GM21576 (cell line): ENCODE results near the gene GJA8.
"Not testable (repeated sequence)": the region's sequence is repeated elsewhere in the genome, so short reads cannot be mapped to it uniquely, and the experiment has no call there.

Experiments used
- ATAC-seq: cut with Tn5 transposase; IDR thresholded peaks from one replicate; pipeline ENCODE4 v1.9.1; 2021; ENCODE audit warnings: mild to moderate bottlenecking, moderate library complexity; ENCODE audit not compliant: unreplicated experiment

Gene GJA8

DNA sequence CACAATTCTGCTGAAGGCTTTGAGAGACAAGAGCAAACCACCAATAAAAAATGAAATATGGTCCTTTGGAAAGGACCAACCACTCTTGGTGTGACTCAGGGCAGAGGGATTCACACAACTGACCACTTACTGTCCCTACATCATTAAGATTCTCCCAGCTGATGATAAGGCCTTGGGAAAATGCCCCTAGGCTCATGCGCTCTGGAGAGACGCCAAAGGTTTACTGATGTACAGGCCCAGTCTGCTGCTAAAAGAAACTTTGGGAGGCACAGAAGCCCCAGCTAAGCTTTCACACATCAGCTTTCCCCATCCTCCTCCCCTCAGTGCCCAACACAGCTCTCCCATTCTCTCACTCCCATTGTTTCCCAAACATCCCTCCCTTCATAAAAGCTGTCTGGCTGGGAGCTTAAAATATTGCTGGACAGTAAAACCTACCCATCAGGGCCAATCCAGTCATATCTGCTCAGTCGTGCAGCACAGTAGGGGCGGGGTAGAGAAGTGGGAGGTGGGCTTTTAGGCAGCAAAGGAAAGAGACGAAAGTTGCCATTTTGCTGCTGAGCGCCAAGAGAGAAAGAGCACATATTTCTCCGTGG, at the start of gene GJA8:
TSS of gene GJA8 (plus strand) at position 543 of the 593 bp plus-strand sequence. CDS start 5,161 bp downstream, outside the sequence.
- ATAC-seq, result no peak

DNA sequence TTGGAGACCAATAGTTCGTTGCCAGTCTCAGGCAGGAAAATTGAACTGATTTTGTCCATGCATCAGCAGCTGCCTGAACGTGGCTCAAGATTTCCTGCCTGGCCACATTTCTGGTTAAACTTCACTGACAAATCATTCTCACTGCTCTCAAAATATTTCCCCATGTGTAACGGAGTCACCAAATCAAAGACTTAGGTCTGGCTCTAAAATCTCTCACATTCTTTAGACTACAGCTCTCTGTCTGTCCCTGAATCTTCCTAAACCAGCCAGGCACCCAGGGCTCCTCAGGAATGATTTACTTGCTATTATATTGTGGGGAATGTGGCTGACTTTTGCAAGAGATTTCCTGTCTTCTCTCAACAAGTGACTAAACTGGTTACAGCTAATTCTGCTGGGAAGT, 49.2 kb upstream of the GJA8 start:
- ATAC-seq, result no peak

DNA sequence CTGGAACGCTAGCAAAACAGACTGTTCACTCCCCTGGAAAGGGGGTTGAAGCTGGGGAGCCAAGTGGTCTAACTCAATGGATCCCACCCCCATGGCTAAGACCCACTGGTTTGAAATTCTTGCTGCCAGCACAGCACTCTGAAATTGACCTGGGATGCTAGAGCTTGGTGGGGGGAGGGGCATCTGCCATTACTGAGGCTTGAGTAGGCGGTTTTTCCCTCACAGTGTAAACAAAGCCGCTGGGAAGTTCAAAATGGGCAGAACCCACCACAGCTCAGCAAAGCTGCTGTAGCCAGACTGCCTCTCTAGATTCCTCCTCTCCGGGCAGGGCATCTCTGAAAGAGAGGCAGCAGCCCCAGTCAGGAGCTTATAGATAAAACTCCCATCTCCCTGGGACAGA, 47.6 kb upstream of the GJA8 start:
- not testable (repeated sequence) for ATAC-seq

DNA sequence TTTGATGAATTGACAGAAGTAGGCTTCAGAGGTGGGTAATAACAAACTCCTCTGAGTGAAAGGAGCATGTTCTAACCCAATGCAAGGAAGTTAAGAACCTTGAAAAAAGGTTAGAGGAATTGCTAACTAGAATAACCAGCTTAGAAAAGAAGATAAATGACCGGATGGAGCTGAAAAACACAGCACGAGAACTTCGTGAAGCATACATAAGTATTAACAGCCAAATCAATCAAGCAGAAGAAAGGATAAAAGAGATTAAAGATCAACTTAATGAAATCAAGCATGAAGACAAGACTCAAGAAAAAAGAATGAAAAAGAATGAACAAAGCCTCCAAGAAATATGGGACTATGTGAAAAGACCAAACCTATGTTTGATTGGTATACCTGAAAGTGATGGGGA, 46.6 kb upstream of the GJA8 start:
- not testable (repeated sequence) for ATAC-seq

DNA sequence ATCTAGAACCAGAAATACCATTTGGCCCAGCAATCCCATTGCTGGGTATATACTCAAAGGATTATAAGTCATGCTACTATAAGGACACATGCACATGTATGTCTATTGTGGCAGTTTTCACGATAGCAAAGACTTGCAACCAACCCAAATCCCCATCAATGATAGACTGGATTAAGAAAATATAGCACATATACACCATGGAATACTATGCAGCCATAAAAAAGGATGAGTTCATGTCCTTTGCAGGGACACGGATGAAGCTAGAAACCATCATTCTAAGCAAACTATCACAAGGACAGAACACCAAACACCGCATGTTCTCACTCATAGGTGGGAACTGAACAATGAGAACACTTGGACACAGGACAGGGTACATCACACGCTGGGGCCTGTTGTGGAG, 35.4 kb upstream of the GJA8 start:
- ATAC-seq, result not testable (repeated sequence)

DNA sequence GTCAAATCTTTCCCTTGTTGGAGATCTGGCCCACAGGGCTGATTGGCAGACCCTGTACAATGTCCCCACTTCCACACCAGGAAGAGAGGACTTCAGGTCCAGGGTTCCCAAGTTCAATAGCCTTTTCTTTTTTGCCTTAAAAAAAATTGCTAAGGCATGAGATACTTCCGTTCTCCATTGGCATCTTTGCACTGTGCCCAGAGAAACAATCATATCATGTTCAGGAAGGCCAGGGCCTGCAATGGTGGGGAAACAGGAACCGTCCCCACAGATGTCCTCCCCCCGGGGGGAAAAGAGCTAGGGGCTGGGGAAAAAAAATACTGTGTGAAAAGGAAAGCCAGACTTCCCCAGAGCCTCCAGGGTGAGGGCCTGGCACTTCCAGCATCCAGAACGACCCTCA, 24.6 kb upstream of the GJA8 start:
- no peak for ATAC-seq

DNA sequence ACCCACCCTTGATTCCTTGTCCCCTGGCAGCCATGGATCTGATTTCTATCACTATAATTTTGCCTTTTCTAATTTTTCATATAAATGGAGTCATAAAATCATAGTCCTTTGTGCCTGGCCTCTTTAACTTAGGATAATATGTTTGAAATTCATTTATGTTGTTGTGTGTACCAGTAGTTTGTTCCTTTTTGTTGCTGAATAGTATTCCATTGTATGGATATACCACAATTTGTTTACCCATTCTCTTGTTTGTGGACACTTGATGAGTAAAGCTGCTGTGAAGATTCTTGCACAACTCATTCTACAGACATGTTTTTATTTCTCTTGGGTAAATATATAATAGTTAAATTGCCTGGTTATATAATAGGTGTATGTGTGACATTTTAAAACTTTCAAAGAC, 22.7 kb upstream of the GJA8 start:
- ATAC-seq, result no peak

DNA sequence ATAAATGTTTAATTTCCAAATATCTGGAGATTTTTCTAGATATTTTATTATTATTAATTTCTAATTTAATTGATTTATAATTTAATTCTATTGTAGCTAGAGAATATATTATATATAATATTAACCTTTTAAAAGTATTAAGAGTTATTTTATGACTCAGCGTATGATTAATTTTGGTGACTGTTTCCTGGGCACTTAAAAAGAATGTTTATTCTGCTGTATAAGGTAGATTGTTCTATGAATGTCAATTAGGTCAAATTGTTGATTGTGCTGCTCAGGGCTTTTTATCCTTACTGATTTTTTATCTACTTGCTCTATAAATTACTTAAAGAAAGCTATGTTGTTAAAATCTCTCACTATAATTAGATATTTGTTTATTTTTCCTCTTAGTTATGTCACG, 20.1 kb upstream of the GJA8 start:
- ATAC-seq, result no peak

DNA sequence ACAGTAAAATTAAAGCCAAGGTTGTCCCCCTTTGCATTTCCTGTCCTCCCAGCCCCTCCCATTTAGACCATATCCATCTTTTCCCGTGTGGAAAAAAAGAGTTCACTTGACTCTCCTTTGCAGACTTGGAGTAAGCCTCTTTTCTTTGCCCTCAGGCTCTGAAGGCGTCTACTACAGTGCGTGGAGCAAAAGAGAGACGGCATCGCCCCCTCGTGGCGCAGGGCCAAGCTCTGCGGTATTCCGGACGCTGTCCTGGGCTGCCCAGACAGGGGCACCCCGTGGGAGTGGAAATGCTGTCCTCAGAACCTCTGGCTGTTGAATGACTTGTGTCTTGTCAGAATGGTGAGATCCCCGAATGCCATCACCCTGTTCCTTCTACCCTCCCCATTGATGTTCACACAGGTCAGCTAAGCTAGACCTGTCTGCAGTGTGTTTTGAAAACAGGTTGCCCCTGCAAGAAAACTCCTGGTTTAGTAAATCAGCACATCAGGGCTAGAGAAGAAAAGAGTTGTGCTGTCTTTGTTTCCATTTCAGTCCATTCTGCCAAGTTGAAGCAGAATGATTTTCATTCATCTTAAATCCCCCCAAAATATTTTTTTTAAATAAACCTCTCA, 12.3 kb upstream of the GJA8 start:
- ATAC-seq, result no peak

DNA sequence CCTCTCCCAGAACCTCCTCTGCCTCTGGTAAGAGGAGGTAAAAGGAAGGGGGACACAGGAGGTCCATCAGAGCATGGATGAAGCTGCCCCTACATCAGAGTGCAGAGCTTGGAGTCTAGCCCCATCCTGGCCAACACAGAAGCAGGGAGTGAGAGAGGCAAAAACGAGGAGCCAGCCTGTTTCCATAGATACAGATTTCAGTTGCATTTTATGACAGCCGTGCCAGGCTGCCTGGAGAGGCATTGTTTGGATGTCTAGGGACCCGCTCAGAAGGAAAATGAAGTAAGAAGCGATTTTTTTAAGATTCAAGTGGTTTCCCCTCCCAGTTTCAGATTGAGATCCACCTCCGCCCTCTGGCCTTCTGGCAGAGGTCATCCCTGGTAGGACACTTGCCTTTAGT, 11.5 kb upstream of the GJA8 start:
- ATAC-seq, result no peak

DNA sequence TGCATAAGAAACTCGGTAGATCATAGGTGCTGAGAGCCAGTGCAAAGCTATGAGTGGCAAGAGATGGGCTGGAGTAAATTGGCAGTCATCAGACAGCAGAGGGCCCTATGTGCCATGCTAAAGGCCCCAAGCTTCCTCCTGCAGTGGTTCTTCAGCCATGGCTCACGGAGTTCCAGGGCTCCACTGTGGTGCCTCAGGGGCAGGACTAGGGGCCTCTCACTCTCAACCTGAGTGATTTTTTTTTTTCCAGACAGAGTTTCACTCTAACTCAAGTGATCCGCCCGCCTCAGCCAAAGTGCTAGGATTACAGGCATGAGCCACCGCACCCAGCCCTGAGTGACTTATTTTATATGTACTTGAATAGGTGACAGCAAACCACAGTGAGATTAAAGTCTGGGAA, 10.4 kb upstream of the GJA8 start:
- no peak for ATAC-seq

DNA sequence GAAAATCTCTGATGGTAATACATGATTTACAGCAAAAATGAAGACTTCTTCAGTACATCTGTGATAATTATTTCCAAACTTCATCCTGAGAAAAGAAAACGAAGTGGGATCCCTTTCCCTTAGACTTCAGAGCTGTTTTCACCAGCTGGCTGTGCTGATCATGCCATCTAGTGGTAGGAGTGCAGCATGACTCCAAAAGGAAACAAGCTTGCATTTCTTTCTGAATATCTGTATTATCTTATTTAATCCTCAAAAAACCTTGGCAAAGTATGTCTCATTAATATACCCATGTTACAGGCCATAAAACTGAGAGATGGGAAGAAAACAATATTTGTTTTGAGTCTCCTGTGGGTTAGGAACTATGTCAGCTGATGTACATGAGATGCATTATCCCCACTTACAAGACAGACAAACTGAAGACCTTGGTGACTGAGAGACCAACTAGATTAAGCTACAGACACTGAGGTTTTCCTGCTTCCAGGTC, 9.8 kb upstream of the GJA8 start:
- no peak for ATAC-seq

DNA sequence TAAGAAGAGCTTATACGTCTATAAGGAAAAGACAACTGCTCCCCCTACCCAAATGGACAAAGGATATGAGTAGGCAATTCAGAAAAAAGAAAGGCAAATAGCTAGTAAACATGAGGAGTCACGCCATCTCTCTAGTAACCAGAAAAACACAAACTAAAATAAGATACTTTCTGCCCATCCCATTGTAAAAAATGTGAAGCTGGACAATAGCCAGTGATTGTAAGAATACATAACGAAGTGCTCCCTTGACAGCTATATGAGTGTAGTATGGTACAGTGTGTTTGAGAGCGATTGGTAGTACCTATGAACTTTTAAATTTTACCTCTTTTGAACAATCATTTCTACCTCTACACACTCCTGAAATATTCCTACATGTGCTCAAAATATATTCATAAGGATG, 7.5 kb upstream of the GJA8 start:
- ATAC-seq, result no peak

DNA sequence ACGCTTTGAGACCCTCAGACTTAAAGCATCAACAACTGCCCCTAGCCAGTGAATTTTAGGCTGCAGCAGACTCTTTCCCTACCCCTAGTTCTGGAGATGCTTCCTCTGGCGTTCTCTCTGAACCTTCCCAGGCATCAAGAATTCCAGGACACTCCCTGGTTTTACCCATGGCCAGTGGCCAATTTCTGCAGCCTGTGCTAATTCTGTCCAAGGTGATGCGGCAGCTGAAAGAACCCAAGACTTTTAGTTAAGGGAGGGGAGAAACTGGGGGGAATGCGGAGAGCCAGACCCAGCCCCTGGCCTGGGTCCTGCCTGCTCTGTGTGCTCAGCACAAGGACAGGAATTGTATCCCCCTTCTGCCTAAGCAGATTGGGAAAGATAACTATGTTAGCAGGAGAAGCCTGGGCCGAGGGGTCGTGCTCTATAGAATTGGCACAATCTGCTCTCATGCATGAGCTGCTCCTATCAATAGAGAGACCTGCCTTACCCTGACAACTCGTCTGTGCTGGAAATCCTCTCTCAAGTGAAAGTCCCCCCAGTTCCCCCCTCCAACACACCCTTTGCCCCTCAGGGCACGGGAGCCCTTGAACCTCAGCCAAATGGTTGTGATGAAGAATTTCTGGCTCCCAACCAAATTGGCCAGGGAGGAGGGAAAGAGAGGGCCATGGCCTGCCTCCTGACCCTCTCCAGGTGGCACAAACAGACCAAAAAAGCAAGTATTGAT, 5.4 kb upstream of the GJA8 start:
- no peak for ATAC-seq

DNA sequence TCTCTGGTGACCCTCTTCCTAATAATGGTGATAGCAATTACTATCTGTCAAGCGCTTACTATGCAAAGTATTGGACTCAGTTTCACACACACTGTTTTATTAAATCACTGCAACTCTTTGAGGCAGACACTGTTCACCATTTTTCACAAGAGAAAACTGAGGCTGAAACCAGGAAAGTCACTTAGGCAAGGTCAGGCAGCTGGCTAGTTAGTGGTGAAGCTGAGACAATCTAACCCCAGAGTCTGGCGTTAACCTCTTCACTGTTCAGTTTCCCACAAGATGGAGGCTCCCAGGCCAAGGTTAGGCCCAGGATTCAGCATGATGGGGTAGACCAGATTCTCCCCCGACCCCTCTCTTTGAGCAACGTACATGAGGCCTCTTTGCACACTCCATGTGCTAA, 4.8 kb upstream of the GJA8 start:
- ATAC-seq, result no peak

DNA sequence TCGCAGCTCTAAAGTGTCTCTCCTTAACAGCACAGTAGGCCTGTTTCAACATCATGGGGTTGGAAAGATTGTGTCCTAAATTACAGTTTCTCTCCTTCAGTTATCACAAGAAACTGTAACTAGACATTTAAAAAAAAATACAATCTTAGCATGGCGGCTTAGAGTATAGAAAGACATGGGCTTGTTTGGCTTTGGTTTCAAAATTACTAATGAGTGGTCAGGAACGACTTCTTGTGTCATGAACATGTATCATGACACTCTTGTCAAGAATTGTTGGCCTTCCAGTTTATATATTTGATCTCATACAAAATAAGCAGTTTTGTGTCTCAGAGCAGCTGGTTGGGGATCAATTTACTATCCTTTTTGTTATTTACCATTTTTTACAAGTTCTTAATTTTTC, 2.1 kb downstream of the GJA8 start:
- no peak for ATAC-seq

DNA sequence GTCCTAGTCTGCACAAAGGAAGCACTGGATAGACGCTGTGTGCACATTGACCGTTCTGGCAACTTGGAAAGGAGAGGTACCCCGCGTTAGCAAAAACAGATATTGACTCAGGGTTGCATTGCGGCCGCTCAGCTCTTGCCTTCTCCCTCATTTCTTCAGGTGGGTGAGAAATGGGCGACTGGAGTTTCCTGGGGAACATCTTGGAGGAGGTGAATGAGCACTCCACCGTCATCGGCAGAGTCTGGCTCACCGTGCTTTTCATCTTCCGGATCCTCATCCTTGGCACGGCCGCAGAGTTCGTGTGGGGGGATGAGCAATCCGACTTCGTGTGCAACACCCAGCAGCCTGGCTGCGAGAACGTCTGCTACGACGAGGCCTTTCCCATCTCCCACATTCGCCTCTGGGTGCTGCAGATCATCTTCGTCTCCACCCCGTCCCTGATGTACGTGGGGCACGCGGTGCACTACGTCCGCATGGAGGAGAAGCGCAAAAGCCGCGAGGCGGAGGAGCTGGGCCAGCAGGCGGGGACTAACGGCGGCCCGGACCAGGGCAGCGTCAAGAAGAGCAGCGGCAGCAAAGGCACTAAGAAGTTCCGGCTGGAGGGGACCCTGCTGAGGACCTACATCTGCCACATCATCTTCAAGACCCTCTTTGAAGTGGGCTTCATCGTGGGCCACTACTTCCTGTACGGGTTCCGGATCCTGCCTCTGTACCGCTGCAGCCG, 5.4 kb downstream of the GJA8 start:
- ATAC-seq, result no peak

DNA sequence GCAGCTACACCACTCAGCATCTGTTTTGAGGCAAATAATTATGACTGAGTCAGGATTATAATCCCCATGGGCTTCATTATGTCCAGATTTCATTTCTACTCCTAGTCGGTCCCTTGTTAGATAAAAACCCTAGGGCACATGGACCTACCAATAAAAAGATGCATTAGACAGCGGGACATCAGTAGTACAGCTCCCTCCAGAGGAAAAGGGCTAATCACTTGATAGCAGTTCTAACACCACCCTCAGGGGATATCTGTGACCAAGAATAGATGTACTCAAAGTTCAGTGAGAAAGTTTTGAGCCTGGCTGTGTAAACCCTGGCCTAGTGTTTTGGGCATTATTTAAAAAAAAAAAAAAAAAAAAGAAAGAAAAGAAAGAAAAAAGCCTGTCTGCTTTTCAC, 10.0 kb downstream of the GJA8 start:
- ATAC-seq, result no peak

DNA sequence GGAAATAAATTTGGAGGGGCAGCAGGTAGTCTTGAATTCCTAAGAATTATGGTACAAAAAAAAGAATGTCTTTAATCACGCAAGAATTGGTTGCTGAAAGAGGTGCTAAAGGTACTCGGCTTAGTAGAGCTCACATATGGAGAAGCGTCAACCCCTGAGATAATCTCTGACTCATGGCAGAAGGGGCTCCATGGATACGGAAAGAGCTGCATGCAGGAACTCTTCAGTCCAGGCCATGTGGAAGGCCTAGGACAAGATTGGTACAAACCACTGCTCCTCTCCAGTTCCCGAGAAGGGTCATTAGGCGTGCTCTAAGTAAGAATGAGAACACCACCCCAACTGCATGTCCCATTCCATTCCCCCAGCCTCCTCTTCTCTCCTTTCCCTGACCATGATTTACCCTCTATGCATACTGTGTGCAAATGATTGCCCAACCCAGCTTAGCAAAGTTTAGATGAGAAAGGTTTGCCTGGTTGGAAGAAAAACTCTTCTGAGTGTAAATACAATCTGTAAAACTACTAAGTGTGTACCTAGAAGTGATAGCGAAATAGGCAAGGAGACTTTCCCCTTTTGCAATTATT, 10.9 kb downstream of the GJA8 start:
- ATAC-seq, result no peak

DNA sequence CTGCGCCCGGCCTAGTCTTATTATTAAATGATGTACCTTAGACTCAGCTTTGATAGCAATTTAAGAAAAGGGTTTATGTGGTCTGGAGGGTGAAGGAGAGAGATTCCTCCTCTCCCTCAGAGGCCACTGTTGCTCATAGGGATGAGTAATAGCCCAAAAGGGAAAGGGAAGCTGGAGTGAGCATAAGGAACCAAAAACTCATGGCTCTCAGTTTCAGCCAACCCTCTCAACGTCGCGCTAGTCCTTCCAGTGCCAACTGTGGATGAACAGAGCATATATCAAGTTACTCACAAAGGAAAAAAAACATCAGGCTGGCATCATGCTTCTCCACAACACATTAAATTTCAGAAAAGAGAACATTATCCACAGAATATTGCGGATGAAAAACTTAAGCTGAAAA, 17.3 kb downstream of the GJA8 start:
- no peak for ATAC-seq

DNA sequence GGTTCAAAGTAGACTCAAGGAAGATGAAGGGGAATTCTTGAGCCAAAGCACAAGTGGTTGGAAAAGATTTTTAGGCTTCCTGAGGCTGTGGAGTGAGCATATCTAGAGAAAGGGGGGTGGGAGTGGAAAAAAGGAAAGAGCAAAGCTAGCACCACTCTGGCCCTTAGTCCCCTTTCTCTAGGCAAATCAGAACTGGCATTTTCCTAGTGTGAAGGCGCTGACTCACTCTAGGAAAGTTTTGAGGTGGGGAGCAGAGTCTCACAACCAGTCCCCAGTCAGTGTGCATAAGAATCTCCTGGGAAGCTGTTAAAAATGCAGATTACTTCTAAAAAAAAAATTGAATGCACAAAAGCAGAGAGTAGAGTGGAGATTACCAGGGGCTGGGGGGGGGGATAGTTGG, 22.2 kb downstream of the GJA8 start:
- no peak for ATAC-seq
